Stimulated activated naive CD8-positive, alpha-beta T cell treated with anti-CD3 and anti-CD28 coated beads, Interleukin-15, Interleukin-2, amounts not matched to agents 100 U/mL and 50 U/mL, for 24 hours (primary cell): Measurements from ENCODE around the gene SH2D3A.
"Not testable (repeated sequence)": the region's sequence is repeated elsewhere in the genome, so short reads cannot be mapped to it uniquely, and the experiment has no call there.

Source experiments
- ATAC-seq: fragments of 150-1000 bp; cut with Tn5 transposase; one replicate; pipeline ENCODE4 v1.10.0; 2021
- DNase-seq: peaks from one replicate; pipeline ENCODE4 v3.0.0; 2021

Gene SH2D3A

GRCh38 chr19:6721773-6722172 is 45.5 kb downstream of the SH2D3A start:
- no peak for DNase-seq
- no peak for ATAC-seq

GRCh38 chr19:6721138-6721474 is 46.1 kb downstream of the SH2D3A start:
- DNase-seq (no peak), ATAC-seq (no peak)

DNA sequence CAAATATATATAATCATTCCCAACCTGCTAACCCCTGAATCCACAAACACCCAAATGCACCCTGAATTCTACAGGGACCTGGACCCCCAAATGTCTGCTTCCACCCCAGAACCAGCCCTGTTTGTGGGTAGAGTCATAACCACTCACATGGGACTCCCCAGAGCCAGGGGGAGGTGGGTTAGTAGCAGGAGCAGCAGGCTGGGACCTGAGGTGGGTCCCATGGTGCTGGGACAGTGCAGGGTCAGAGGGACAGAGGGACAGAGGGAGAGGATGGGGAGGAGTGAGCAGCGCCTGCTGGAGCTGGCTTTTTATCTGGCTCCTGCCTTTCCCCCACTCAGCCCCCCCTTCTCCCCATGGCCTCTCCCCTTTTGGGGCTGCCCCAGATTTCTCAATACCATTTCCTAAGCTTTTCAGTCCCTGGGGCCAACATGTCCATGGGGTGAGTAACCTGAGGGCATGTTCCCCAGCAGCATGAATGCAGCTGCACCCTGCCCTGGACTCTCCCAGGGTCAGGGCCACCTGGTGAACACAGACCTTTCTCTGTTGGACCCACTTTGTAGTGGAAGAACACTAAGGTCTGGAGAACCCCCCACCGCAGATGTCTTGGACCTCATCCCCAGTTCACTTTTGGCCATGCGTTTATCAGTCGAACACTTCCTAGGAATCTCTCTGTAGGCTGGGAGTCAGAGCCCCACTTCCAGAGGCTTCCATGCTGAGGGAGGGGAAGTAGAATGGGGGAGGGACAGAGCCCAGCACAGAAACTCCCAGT is 46.7 kb downstream of the SH2D3A start, which contains the start of gene C3:
Gene C3, minus strand, starts transcription at position 282 of the 769 bp plus-strand sequence. Its CDS starts 61 bp downstream, at position 221.
- DNase-seq = no peak
- no peak for ATAC-seq

- DNase-seq (no peak), ATAC-seq (no peak)
Measured at GRCh38 chr19:6719992-6720368, 47.3 kb downstream of the SH2D3A start.

DNA sequence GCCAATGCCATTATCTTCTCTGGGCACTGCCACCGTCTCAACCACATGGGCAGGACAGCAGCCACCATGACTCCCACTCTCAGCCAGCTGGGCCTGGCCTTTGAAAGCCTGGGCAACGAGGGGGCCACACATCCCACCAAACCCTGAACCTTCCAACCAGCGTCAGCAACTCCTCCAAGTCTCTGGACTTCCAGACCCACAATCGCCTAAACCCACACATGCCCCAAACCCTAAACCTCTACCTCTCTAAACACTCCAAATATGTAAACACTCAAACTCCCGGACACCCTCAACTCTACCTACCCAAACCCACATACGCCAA is 47.7 kb downstream of the SH2D3A start:
- no peak for DNase-seq

DNA sequence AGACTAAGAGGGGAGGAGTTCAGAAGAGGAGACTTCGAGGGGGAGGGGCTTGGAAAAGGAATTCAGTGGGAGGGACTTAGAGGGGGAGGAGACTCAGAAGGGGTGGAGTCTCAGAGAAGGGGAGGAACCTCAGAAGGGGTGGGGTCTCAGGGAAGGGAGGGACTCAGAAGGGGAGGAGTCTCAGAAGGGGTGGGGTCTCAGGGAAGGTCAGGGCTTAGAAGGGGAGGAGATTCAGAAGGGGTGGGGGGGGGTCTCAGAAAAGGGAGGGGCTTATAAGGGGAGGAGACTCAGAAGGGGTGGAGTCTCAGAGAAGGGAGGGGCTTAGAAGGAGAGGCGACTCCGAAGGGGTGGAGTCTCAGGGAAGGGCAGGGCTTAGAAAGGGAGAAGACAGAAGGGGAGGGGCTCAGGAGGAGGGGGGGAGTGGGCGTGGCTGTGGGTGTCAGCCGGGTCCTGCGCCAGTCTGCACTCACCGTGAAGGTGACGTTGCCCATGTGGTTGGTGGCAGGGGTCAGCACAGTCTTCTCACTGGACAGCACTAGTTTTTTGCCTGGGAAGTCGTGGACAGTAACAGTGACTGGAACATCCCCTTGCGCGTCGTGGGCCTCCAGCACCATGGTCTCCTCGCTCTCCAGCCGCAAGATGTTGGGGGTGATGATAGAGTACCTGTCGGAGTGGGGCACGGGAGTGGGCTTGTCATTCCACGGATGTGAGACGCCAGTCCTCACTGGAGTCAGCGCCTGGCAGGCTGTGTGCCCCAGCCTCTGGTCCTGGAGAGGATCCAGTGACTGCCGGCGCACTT is 48.3 kb downstream of the SH2D3A start:
- DNase-seq = peak; percentile 30
- ATAC-seq = peak; percentile 41

More for the DNA sequence above, 47.7 kb downstream of the SH2D3A start:
- no peak for ATAC-seq

DNA sequence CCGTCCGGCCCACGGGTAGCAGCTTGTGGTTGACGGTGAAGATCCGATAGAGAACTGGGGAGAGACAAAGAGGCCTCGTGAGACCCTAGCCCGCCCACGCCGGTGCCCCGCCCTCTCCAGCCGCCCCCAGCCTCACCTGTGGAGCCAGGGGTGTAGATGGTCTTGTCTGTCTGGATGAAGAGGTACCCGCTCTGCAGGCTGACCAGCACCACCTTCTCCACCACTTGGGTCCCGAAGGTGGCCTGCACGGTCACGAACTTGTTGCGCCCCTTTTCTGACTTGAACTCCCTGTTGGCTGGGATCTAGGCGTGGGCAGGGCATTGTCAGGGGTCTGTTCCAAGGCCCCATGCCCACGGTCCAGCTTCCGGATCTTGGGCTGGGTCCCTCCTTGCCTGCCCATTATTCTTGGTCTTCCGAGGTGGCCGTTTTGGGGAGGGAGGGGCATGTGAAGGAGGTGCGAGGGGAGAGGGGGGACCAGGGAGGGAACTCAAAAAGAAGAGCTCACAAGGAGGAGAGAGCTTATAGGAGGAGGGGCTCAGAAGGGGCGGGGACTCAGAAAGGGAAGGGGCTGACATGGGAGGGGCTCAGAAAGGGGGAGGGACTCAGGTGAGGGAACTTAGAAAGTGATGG is 49.0 kb downstream of the SH2D3A start:
- DNase-seq (no peak), ATAC-seq (no peak)

GRCh38 chr19:6717441-6717971 is 49.7 kb downstream of the SH2D3A start:
- no peak for DNase-seq

DNA sequence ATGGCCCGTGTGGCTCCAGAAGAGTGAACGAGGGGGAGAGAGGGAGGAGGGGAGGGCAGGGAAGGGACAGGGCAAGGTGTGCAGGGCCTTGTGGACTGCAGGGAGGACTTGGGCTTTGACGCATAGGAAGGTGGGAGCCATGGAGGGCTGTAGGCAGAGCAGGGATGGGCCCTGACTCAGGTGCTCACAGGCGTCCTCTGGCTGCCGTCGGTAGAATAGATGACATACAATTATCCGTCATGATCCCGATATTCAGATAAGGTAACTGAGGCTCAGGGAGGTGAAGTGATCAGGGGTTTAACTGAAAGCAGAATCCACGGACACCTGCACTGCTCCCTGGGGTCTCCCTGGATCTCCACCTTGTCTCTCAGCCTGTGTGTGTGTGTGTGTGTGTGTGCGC is 50.2 kb downstream of the SH2D3A start:
- no peak for ATAC-seq
- no peak for DNase-seq

More at GRCh38 chr19:6717441-6717971, 49.7 kb downstream of the SH2D3A start:
- no peak for ATAC-seq

GRCh38 chr19:6716610-6716970 is 50.6 kb downstream of the SH2D3A start:
- DNase-seq (no peak), ATAC-seq (no peak)

DNA sequence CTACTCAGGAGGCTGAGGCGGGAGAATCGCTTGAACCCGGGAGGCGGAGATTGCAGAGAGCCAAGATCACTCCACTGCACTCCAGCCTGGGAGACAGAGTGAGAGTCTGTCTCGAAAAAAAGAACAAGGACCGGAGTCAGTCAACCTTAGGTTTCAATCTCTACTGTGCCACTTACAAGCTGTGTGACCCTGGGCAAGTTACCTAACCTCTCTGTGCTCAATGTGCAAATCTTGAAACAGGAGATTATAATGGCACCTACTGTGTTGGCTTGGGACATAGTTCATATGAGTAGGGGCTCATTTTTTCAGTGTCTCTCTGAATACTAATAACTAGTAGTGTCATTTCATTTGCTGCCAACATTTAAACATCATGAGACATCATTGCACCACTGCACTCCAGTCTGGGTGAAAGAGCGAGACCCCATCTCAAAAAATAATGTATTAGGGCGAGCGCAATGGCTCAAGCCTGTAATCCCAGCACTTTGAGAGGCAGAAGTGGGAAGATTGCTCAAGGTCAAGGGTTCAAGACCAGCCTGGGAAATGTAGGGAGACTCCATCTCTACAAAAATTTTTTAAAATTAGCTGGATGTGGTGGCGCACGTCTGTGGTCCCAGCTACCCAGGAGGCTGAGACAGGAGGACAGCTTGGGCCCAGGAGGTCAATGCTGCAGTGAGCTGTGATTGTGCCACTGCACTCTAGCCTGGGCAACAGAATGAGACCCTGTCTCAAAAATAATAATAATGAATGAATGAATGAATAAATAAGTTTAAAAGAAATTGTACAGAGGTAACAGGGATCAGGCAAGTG is 52.3 kb downstream of the SH2D3A start:
- DNase-seq = no peak
- ATAC-seq = no peak

DNA sequence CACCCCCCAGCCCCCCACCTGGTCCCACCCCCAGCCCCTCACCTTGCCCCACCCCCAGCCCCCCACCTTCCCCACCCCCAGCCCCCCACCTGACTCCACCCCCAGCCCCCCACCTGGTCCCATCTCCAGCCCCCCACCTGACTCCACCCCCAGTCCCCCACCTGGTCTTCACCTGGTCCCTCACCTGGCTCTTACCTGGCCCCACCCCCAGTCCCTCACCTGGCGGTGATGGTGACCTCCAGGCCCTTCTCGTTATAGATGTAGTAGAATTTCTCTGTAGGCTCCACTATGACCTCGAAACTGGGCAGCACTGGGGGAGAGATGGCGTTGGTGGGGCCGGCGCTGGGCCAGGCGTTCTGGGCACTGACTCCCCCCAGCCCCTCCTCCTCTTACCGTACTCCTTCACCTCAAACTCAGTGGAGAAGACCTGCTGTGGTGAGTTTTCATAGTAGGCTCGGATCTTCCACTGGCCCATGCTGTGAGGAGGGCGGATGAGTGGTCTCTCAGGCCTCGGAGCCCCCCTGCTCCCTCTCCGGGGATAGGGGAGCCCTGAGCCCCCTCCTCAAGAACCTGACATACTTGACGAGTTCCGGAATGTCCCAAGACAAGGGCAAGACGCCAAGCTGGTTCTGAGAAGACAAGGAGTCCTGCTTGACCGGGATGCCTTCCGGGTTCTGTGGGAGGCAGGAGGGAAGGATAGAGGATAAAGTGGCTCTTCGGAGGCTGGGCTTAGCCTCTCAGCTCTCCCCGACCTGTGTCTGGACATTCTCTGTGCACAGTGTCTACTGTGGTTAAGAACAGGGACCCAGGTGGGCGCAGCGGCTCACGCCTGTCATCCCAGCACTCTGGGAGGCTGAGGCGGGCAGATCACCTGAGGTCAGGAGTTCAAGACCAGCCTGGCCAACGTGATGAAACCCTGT is 53.2 kb downstream of the SH2D3A start:
- no peak for ATAC-seq
- DNase-seq = no peak

GRCh38 chr19:6712692-6713670 is 54.3 kb downstream of the SH2D3A start:
- ATAC-seq (no peak), DNase-seq (no peak)

DNA sequence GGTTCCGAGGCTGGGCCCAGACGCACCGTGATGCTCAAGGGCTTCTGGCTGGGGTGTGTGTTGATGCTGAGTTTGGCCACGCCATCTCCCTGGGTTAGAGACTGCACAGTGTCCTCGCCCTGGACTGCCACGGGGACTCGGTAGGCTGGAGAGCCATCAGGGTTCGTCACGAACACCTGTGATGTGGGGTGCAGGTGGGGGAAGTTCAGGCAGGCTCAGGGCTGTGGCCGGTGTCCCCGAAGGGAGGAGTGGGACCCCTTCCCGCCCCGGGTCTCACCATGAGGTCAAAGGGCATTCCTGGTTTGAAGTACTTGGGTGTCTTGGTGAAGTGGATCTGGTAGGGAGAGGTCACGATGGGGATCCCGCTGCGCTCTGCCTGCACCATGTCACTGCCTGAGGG is 55.0 kb downstream of the SH2D3A start:
- ATAC-seq = no peak

DNA sequence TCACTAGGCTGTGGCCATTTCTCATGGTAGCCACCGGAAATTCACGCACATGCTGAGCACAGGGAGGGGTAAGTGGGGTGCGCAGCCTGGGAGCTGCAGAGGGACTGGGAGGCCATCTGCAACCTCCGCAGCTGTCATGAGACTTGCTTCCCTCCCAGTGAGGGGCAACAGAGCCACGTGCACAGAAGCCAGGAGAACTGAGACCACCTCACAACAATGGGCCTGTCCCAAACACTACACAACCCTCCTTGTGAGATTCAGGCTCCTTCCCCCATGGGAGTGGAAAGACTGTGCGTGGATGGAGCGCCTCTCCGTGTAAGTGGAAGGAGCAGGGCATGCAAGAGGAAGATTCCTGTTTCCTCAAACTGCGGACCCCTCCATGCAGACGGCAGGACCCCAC is 55.6 kb downstream of the SH2D3A start:
- ATAC-seq (no peak), DNase-seq (no peak)

More for the DNA sequence above, 55.0 kb downstream of the SH2D3A start:
- DNase-seq = no peak

- ATAC-seq = no peak
Measured at GRCh38 chr19:6711078-6711361, 56.2 kb downstream of the SH2D3A start.

GRCh38 chr19:6710273-6711077 is 56.8 kb downstream of the SH2D3A start:
- DNase-seq = peak; percentile 27
- no peak for ATAC-seq

More at GRCh38 chr19:6711078-6711361, 56.2 kb downstream of the SH2D3A start:
- no peak for DNase-seq

DNA sequence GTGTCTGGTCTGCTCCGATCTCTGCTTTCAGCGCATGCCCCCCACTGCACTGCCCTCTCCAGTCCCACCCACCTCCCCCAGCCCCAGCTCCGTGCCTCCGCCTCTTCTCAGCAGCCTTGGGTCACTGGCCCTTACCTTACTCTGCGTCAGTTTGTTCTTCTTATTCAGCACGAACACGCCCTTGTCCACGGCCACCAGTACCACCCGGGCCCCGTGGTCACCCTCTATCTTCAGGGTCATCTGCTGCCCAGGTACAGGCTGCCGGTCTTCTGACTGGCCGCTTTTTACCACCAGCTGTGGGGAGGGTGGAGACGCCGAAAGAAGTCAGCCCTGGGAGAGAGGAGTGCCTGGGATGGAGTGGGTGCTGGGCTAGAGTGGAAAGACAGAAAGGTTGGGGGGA is 57.7 kb downstream of the SH2D3A start:
- DNase-seq (no peak), ATAC-seq (no peak)

DNA sequence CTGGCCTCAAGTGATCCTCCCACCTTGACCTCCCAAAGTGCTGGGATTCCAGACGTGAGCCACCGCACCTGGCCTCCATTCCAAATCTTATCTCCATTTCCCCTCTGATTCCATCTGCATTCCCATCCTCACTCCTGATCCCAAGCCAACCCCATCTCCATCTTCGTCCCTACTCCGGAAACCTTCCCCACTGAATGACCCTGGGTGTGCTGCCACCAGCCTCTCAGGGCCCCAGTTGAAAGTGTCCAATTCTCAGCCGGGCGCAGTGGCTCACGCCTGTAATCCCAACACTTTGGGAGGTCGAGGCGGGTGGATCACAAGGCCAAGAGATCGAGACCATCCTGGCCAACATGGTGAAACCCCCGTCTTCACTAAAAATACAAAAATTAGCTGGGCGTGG is 58.3 kb downstream of the SH2D3A start:
- ATAC-seq, DNase-seq: not testable (repeated sequence)
